Parathyroid adenoma (tissue), 2 donors: ENCODE data around the gene INSC.

Experiments used
- H2AFZ ChIP-seq: fragments of 300-600 bp; sonication (generic); one replicate; pipeline ENCODE4 v1.7.0; 2017; ENCODE audit warnings: antibody characterized with exemption, mild to moderate bottlenecking
- H3K27ac ChIP-seq: fragments of 300-600 bp; sonication (generic); one replicate; pipeline ENCODE4 v1.7.0; 2017
- H3K27me3 ChIP-seq: fragments of 300-600 bp; sonication (generic); one replicate; pipeline ENCODE4 v1.7.0; 2017; ENCODE audit warnings: low read length; ENCODE audit not compliant: control insufficient read depth, insufficient read depth
- H3K36me3 ChIP-seq: fragments of 300-600 bp; sonication (generic); one replicate; pipeline ENCODE4 v1.7.0; 2017; ENCODE audit warnings: low read length; ENCODE audit not compliant: control insufficient read depth, insufficient read depth
- H3K4me1 ChIP-seq: fragments of 300-600 bp; sonication (generic); one replicate; pipeline ENCODE4 v1.7.0; 2017; ENCODE audit warnings: control low read depth
- H3K4me2 ChIP-seq: fragments of 300-600 bp; sonication (generic); one replicate; pipeline ENCODE4 v1.7.0; 2017; ENCODE audit warnings: low read length
- H3K4me3 ChIP-seq: fragments of 300-600 bp; sonication (generic); one replicate; pipeline ENCODE4 v1.7.0; 2017; ENCODE audit warnings: low read depth, low read length
- H3K79me2 ChIP-seq: fragments of 300-600 bp; sonication (generic); one replicate; pipeline ENCODE4 v1.7.0; 2017; ENCODE audit warnings: control low read depth
- H3K9ac ChIP-seq: fragments of 300-600 bp; sonication (generic); one replicate; pipeline ENCODE4 v1.7.0; 2017; ENCODE audit warnings: mild to moderate bottlenecking
- H3K9me3 ChIP-seq: fragments of 300-600 bp; sonication (generic); one replicate; pipeline ENCODE4 v1.7.0; 2017; ENCODE audit warnings: low read length; ENCODE audit not compliant: control insufficient read depth
- TF ChIP-seq, protein P1 (sequence below): fragments of 300-600 bp; sonication (generic); IDR thresholded peaks from one replicate; pipeline ENCODE4 v1.7.0; 2017; ENCODE audit warnings: antibody characterized with exemption, mild to moderate bottlenecking
- donor health status: primary hyperparathyroidism.

Gene INSC

GRCh38 chr11:15101072-15101709 is 13.5 kb upstream of the INSC start:
- no peak overlapping the region for H3K9ac ChIP-seq
- no peaks in the 10 kb centered on the region for H3K4me1 ChIP-seq
- no peaks in the 10 kb centered on the region for H3K79me2 ChIP-seq
- peak overlapping the region; percentile 69 for H2AFZ ChIP-seq
- no peaks in the 10 kb centered on the region for H3K36me3 ChIP-seq
- no peaks in the 10 kb centered on the region for H3K27me3 ChIP-seq
- no peak overlapping the region for H3K4me3 ChIP-seq
- H3K4me2 ChIP-seq: no peak overlapping the region
- H3K9me3 ChIP-seq: no peaks in the 10 kb centered on the region
- H3K27ac ChIP-seq: no peak overlapping the region
- TF ChIP-seq, protein P1, sequence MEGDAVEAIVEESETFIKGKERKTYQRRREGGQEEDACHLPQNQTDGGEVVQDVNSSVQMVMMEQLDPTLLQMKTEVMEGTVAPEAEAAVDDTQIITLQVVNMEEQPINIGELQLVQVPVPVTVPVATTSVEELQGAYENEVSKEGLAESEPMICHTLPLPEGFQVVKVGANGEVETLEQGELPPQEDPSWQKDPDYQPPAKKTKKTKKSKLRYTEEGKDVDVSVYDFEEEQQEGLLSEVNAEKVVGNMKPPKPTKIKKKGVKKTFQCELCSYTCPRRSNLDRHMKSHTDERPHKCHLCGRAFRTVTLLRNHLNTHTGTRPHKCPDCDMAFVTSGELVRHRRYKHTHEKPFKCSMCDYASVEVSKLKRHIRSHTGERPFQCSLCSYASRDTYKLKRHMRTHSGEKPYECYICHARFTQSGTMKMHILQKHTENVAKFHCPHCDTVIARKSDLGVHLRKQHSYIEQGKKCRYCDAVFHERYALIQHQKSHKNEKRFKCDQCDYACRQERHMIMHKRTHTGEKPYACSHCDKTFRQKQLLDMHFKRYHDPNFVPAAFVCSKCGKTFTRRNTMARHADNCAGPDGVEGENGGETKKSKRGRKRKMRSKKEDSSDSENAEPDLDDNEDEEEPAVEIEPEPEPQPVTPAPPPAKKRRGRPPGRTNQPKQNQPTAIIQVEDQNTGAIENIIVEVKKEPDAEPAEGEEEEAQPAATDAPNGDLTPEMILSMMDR: peak; percentile 82

DNA sequence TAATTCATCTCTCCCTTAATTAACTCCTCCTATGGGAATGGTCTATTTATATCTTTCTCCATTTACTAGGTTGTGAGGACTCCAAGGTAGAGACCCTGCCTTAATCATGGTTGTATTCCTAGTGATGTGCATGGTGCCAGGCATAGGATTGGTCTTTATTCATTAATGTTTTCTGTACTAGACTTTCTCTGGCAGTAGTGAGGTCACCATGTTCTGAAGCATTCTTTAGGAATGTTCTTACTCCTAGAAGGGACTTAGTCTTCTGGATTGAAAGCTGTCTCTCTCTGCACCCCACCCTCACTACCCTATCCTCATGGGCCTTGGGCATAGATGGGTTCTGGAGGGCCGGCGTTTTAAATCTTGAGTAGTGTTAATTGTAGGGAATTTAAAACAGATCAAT is 10.6 kb upstream of the INSC start:
- Histone ChIP-seq H2AFZ (no peak overlapping the region), H3K9me3 (no peaks in the 10 kb centered on the region), H3K4me3 (no peak overlapping the region), H3K4me2 (no peak overlapping the region), H3K9ac (no peak overlapping the region), H3K27ac (no peak overlapping the region), H3K4me1 (no peaks in the 10 kb centered on the region), H3K36me3 (no peaks in the 10 kb centered on the region), H3K79me2 (no peaks in the 10 kb centered on the region), H3K27me3 (no peaks in the 10 kb centered on the region)
- TF ChIP-seq, protein P1: no peak

- Histone ChIP-seq H3K4me1 (no peaks in the 10 kb centered on the region), H3K4me3 (no peak overlapping the region), H3K36me3 (no peaks in the 10 kb centered on the region), H3K9ac (no peak overlapping the region), H3K27me3 (no peaks in the 10 kb centered on the region), H3K27ac (no peak overlapping the region), H3K79me2 (no peaks in the 10 kb centered on the region), H2AFZ (no peak overlapping the region), H3K4me2 (no peak overlapping the region), H3K9me3 (no peaks in the 10 kb centered on the region)
- TF ChIP-seq, protein P1: no peak
These were observed 8.3 kb upstream of the INSC start for GRCh38 chr11:15106201-15106965.

GRCh38 chr11:15107730-15108515 is 6.8 kb upstream of the INSC start:
- H3K36me3 ChIP-seq: no peaks in the 10 kb centered on the region
- H3K79me2 ChIP-seq: no peaks in the 10 kb centered on the region
- peak overlapping the region; percentile 33 for H2AFZ ChIP-seq
- no peaks in the 10 kb centered on the region for H3K4me1 ChIP-seq
- TF ChIP-seq, protein P1: no peak
- H3K27ac ChIP-seq: no peak overlapping the region
- no peaks in the 10 kb centered on the region for H3K9me3 ChIP-seq
- H3K9ac ChIP-seq: no peak overlapping the region
- H3K4me3 ChIP-seq: no peak overlapping the region
- no peak overlapping the region for H3K4me2 ChIP-seq
- no peaks in the 10 kb centered on the region for H3K27me3 ChIP-seq
